PC-3 (cell line): ENCODE results near the gene PKP3. TPM values are rescaled to one million over a fixed set of nuclear protein-coding genes. Genes with fewer than 3 reads are reported as not detected.
"Not testable (repeated sequence)": the region's sequence is repeated elsewhere in the genome, so short reads cannot be mapped to it uniquely, and the experiment has no call there.

Source experiments
- ATAC-seq: fragments of 200-7000 bp; cut with Tn5 transposase; 2 replicates; pipeline ENCODE4 v1.9.1; 2020; ENCODE audit warnings: mild to moderate bottlenecking, moderate library complexity
- BruUV-seq: library from RNA; stranded (reverse); fragments of 400-500 nt; replicated peaks from 2 replicates; lab custom pipeline; 2021; lab: Mats Ljungman, UMichigan
- CTCF ChIA-PET: fragments of 300-600 bp; sonication (Branson Sonifier 250); formaldehyde crosslinking; loops from one replicate; lab custom pipeline; 2022; ENCODE audit warnings: antibody characterized with exemption; lab: Charles Lee
- POLR2A ChIA-PET: fragments of 300-600 bp; sonication (Branson Sonifier 250); formaldehyde crosslinking; loops from one replicate; lab custom pipeline; 2022; ENCODE audit warnings: antibody characterized with exemption; ENCODE audit not compliant: unreplicated experiment; lab: Charles Lee
- DNase-seq: peaks from one replicate; pipeline ENCODE4 v3.0.0-alpha.2; 2015
- H2AFZ ChIP-seq: fragments of 300-600 bp; sonication (generic); 2 replicates; pipeline ENCODE4 v1.6.0; 2016; ENCODE audit warnings: antibody characterized with exemption, low read length
- H3F3A ChIP-seq: fragments of 300-600 bp; sonication (generic); one replicate; pipeline ENCODE4 v1.6.0; 2017; ENCODE audit warnings: antibody characterized with exemption, low read length, control low read depth, mild to moderate bottlenecking; ENCODE audit not compliant: unreplicated experiment
- H3K27ac ChIP-seq: fragments of 300-600 bp; sonication (generic); 2 replicates; pipeline ENCODE4 v1.5.1; 2016; ENCODE audit warnings: mild to moderate bottlenecking, low read length
- H3K27me3 ChIP-seq: fragments of 300-600 bp; sonication (generic); 2 replicates; pipeline ENCODE4 v1.6.1; 2016; ENCODE audit warnings: low read length, mixed read lengths
- H3K36me3 ChIP-seq: fragments of 300-600 bp; sonication (generic); 2 replicates; pipeline ENCODE4 v1.6.1; 2016; ENCODE audit warnings: low read depth, mixed run types, low read length, mixed read lengths
- H3K4me1 ChIP-seq: fragments of 300-600 bp; sonication (generic); 2 replicates; pipeline ENCODE4 v1.5.1; 2016; ENCODE audit warnings: low read length; ENCODE audit not compliant: insufficient read depth
- H3K4me2 ChIP-seq: fragments of 300-600 bp; sonication (generic); 2 replicates; pipeline ENCODE4 v1.6.0; 2016; ENCODE audit warnings: low read length
- H3K4me3 ChIP-seq: fragments of 300-600 bp; sonication (generic); 2 replicates; pipeline ENCODE4 v1.5.1; 2016; ENCODE audit warnings: mild to moderate bottlenecking, low read length, mixed read lengths
- H3K79me2 ChIP-seq: fragments of 300-600 bp; sonication (generic); 2 replicates; pipeline ENCODE4 v1.6.1; 2017; ENCODE audit warnings: low read length, mixed read lengths
- H3K9ac ChIP-seq: fragments of 300-600 bp; sonication (generic); 2 replicates; pipeline ENCODE4 v1.6.0; 2016; ENCODE audit warnings: mild to moderate bottlenecking, low read length
- H3K9me2 ChIP-seq: fragments of 300-600 bp; sonication (generic); replicated peaks from 2 replicates; pipeline ENCODE4 v1.6.1; 2016; ENCODE audit warnings: mixed run types, low read length, mixed read lengths
- H3K9me3 ChIP-seq: fragments of 300-600 bp; sonication (generic); 2 replicates; pipeline ENCODE4 v1.6.1; 2016; ENCODE audit warnings: low read length, mixed read lengths
- H4K20me1 ChIP-seq: fragments of 300-600 bp; sonication (generic); 2 replicates; pipeline ENCODE4 v1.6.1; 2016; ENCODE audit warnings: low read length, mixed read lengths
- CTCF ChIP-seq: fragments of 300-600 bp; sonication (generic); conservative IDR thresholded peaks from 2 replicates; pipeline ENCODE4 v1.5.1; 2017; ENCODE audit warnings: antibody characterized with exemption, low read depth, mild to moderate bottlenecking, low read length
- EZH2 ChIP-seq: fragments of 300-600 bp; sonication (generic); IDR thresholded peaks from one replicate; pipeline ENCODE4 v1.6.1; 2017; ENCODE audit warnings: antibody characterized with exemption, mild to moderate bottlenecking, low read length; ENCODE audit not compliant: unreplicated experiment
- EZH2phosphoT487 ChIP-seq: fragments of 300-600 bp; sonication (generic); IDR thresholded peaks from 2 replicates; pipeline ENCODE4 v1.6.1; 2018; ENCODE audit warnings: mild to moderate bottlenecking, antibody characterized with exemption, low read length, borderline replicate concordance
- intact Hi-C: fragments of 100-400 bp; cut with micrococcal nuclease; formaldehyde crosslinking; loops from 2 replicates; pipeline ENCODE4 v1.9.0; 2023
- total RNA-seq: library from RNA; depleted of rRNA; stranded (reverse); fragments of >200 nt; gene quantifications from 2 replicates; pipeline ENCODE4 v1.2.3, GENCODE V29; 2014

Gene PKP3
- total RNA-seq, 1 experiment from 2014 or later = 218 TPM

GRCh38 chr11:409600-410483, 15.8 kb downstream of the PKP3 start:
- intact Hi-C loops = no loop called here
- H2AFZ ChIP-seq = no peak overlapping the region

GRCh38 chr11:410711-411110, 16.7 kb downstream of the PKP3 start:
- H3K9me3 ChIP-seq, H3K9me2 ChIP-seq, intact Hi-C loops, BruUV-seq, H3K4me3 ChIP-seq, H3K4me2 ChIP-seq, H2AFZ ChIP-seq, H3K9ac ChIP-seq, H3F3A ChIP-seq, H3K27ac ChIP-seq, ATAC-seq, DNase-seq, H3K36me3 ChIP-seq, H3K27me3 ChIP-seq, H4K20me1 ChIP-seq, CTCF ChIA-PET, POLR2A ChIA-PET: not testable (repeated sequence)
- H3K4me1 ChIP-seq = peaks cover 19% of the 10 kb centered on the region
- H3K79me2 ChIP-seq = peaks cover 16% of the 10 kb centered on the region

More at GRCh38 chr11:409600-410483, 15.8 kb downstream of the PKP3 start:
- Histone ChIP-seq H3K9me2 (no peaks in the 10 kb centered on the region), H3K36me3 (no peaks in the 10 kb centered on the region), H3K4me3 (no peak overlapping the region), H3K4me1 (peaks cover 13% of the 10 kb centered on the region), H3K27me3 (no peaks in the 10 kb centered on the region), H3K79me2 (peaks cover 10% of the 10 kb centered on the region), H4K20me1 (no peaks in the 10 kb centered on the region), H3K9ac (no peak overlapping the region), H3K27ac (no peak overlapping the region), H3K9me3 (no peaks in the 10 kb centered on the region), H3K4me2 (no peak overlapping the region), H3F3A (no peaks in the 10 kb centered on the region)
- POLR2A ChIA-PET = no interaction called here
- DNase-seq = no peak
- CTCF ChIA-PET = no interaction called here
- TF ChIP-seq EZH2phosphoT487 (no peak), EZH2 (no peak), CTCF (no peak)
- no TSS peak for BruUV-seq
- ATAC-seq = no peak

DNA sequence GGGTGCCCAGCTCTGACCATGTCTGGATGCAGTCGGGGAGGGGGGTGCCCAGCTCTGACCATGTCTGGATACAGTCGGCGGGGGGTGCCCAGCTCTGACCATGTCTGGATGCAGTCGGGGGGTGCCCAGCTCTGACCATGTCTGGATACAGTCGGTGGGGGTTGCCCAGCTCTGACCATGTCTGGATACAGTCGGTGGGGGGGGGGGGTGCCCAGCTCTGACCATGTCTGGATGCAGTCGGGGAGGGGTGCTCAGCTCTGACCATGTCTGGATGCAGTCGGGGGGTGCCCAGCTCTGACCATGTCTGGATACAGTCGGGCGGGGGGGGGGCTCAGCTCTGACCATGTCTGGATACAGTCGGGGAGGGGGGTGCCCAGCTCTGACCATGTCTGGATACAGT, 17.5 kb downstream of the PKP3 start:
- BruUV-seq, H3K9ac ChIP-seq, H3K27ac ChIP-seq, DNase-seq, H4K20me1 ChIP-seq, H3K36me3 ChIP-seq, H3F3A ChIP-seq, H3K4me2 ChIP-seq, H3K27me3 ChIP-seq, H3K9me3 ChIP-seq, POLR2A ChIA-PET, H3K9me2 ChIP-seq, CTCF ChIA-PET, ATAC-seq, H3K4me3 ChIP-seq, intact Hi-C loops, H2AFZ ChIP-seq: not testable (repeated sequence)
- H3K79me2 ChIP-seq = peaks cover 24% of the 10 kb centered on the region
- peaks cover 24% of the 10 kb centered on the region for H3K4me1 ChIP-seq
